SH-SY5Y (cell line): Measurements from ENCODE around the gene CERT1.

Experiments
- GATA2 ChIP-seq: IDR thresholded peaks from 2 replicates; pipeline ENCODE4 v1.6.1; 2011; ENCODE audit warnings: mild to moderate bottlenecking, low read depth, low read length
- GATA3 ChIP-seq: IDR thresholded peaks from 2 replicates; pipeline ENCODE4 v1.6.1; 2011; ENCODE audit warnings: low read depth, mild to moderate bottlenecking, low read length, moderate library complexity

The CERT1 gene

GRCh38 chr5:75534734-75535133 is 23.3 kb upstream of the CERT1 start:
- TF ChIP-seq GATA2 (no peak), GATA3 (no peak)

DNA sequence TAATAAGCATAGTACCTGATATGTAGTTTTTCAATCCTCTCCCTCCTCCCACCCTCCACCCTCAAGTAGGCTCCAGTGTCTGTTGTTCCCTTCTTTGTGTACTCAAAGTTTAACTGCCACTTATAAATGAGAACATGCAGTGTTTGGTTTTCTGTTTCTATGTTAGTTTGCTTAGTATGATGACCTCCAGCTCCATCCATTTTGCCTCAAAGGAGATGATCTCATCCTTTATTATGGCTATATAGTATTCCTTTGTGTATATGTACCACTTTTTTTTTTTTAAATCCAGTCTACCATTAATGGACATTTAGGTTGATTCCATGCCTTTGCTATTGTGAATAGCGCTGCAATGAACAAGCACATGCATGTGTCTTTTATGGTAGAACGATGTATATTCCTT is 20.8 kb upstream of the CERT1 start:
- TF ChIP-seq GATA2 (no peak), GATA3 (no peak)

GRCh38 chr5:75529185-75529584 is 17.8 kb upstream of the CERT1 start:
- TF ChIP-seq GATA2 (no peak), GATA3 (no peak)

DNA sequence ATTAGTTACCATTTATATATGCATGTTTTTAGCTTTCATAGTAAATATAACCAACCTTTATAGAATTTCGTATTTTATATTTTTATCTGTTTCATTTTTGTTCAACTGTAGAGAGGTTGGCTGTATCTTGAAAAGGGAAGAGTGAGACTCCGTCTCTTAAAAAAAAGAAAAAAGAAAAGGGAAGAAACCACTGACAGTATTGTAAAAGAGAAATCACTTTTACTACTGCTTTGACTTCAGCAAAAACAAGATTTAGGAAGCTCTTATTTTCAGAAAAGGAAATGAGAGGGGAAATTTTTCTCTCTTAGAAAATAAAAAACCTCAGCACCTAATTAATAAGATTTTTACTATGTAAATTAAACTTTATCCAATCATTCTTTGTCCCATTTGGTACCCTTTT is 14.6 kb upstream of the CERT1 start:
- TF ChIP-seq GATA3 (no peak), GATA2 (no peak)

DNA sequence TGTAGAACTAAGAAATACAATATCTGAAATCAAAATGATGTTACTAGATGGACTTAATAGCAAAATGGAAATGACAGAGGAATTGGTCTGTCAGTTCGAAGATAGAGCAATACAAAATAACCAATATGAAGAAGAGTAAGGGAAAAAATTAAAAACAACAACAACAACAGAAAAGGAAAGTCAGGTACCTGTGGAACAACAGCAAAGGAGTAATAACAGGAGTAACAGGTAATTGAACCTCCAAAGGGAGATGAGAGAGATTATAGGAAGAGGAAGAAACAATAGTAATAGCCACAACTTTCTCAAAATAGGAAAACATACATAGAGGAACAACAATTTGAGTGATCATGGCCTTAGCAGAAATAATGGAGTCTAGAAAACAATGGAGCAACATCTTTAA is 13.9 kb upstream of the CERT1 start:
- no peak for TF ChIP-seq GATA3
- TF ChIP-seq GATA2: no peak

GRCh38 chr5:75524591-75524990 is 13.2 kb upstream of the CERT1 start:
- TF ChIP-seq GATA3 (no peak), GATA2 (no peak)

GRCh38 chr5:75524071-75524470 is 12.6 kb upstream of the CERT1 start:
- TF ChIP-seq GATA2 (no peak), GATA3 (no peak)

GRCh38 chr5:75523275-75523674 is 11.8 kb upstream of the CERT1 start:
- no peak for TF ChIP-seq GATA3
- TF ChIP-seq GATA2: no peak

DNA sequence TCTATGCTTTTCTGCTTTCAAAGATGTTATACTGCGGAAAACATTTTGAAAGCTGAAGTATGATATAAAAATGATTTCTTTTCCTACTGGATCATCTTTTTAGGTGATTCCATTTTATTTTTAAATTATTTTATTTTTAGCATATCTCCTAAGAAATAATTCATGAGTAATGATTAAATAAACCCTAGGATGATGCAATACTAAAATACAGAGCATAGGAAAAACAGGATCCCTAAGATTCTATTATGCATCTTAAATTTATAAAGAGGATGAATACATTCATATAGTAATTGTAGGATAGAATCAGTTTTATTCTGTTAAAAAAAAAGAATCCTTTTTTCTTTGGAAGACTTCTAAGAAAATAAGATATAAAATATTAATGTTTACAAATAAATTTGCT is 11.1 kb upstream of the CERT1 start:
- TF ChIP-seq GATA2 (no peak), GATA3 (no peak)

GRCh38 chr5:75522025-75522424 is 10.6 kb upstream of the CERT1 start:
- TF ChIP-seq GATA2 (no peak), GATA3 (no peak)

GRCh38 chr5:75521195-75521594 is 9.8 kb upstream of the CERT1 start:
- TF ChIP-seq GATA3 (no peak), GATA2 (no peak)

DNA sequence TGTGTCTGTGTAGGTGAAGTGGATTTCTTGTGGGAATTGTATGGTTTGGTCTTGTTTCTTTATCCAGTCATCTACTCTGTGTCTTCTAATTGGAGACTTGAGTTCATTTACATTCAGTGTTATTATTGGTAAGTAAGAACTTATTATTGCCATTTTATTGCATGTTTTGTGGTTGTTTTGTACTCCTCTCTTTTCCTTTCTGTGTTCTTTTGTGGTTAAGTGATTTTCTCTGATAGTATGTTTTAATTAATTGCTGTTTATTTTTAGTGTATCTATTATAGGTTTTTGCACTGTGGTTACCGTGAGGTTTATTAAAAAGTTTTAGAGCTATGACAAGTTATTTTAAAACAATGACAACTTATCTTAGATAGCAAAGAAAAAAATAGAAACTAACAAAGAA is 8.3 kb upstream of the CERT1 start:
- TF ChIP-seq GATA3 (no peak), GATA2 (no peak)

GRCh38 chr5:75514323-75514722 is 2.9 kb upstream of the CERT1 start:
- TF ChIP-seq GATA2 (no peak), GATA3 (no peak)

- TF ChIP-seq GATA2 (no peak), GATA3 (no peak)
Measured at GRCh38 chr5:75513841-75514240, 2.4 kb upstream of the CERT1 start.

DNA sequence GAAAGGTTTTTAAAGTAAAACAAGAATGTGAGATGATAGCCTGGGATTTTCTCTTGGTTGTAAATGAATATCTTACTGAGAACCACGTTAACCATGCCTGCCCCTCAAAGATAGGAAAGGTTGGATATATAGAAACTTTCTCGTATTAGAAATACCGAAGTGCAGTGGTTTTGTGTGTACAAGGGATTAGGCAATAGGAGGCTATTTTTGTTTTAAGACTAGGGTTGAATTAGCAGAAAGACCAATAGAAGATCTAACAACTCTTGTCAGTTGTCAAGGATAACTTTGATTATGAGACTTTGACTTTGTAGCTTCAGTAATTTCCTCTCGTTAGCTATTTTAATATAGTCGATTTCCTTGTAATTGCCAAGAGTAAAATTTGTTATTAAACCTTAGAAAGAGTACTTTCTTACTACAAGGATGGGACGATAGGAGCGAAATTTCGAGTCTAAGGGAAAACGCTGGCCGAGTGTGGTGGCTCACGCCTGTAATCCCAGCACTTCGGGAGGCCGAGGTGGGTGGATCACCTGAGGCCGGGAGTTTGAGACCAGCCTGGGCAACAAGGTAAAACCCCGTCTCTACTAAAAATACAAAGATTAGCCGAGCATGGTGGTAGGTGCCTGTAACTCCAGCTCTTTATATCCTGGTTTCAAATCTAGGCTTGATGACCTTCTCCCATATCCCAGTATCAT is 1.1 kb upstream of the CERT1 start:
- no peak for TF ChIP-seq GATA3
- TF ChIP-seq GATA2: no peak

- no peak for TF ChIP-seq GATA2
- TF ChIP-seq GATA3: no peak
Measured at GRCh38 chr5:75510836-75511434, 494 bp downstream of the CERT1 start.

GRCh38 chr5:75510417-75510835 is 1.0 kb downstream of the CERT1 start:
- TF ChIP-seq GATA2 (no peak), GATA3 (no peak)

DNA sequence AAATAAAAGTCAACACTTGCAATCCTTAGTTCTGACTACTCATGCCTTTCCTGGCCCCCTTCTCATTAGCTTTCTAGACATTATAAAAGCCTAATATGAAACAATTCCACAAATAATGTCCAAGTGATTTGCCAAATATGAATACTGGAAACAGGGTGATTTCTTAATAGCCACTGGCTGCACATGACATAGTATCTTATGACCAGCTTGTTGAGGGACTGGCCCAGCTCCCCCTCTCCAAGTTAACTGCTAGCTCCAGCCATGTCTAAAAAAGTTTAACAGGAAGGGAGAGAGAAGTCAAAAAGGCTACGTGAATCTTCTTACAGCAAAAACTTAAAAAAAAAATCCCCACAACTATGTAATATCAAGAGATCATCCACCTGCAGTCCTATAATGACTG is 1.5 kb downstream of the CERT1 start:
- TF ChIP-seq GATA2: no peak
- TF ChIP-seq GATA3: no peak
